Suppressor macrophage (primary cell): Measurements from ENCODE around the gene PPP2R5A.
A peak's percentile ranks its signal among the peaks of the same experiment; 100 is the strongest.
"Not testable (repeated sequence)": the region's sequence is repeated elsewhere in the genome, so short reads cannot be mapped to it uniquely, and the experiment has no call there.

ENCODE experiments used
- DNase-seq, 4 experiments: peaks; one replicate each; pipeline ENCODE4 v3.0.0-alpha.2; 2020 to 2022

Gene PPP2R5A

GRCh38 chr1:212359794-212360479, 74.7 kb downstream of the PPP2R5A start:
- no peak for DNase-seq

DNA sequence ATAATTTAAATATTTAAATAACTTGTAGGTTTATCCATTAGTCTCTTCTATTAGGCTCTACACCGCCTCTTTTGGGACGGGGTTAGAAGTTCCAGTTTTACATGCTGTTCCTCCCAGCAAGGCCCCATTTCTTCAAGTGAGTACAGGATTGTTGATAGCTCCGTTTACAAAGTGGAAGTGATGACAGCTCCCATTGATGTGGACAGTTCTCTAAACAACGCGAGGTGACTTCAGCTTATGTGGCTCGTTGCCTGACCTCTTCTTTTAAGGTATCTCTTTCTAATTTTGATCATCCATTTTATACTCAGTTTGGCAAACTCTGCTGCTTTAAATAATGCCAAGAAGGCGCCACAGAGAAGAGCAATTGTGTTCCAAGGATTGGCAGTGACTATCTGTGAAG, 79.8 kb downstream of the PPP2R5A start:
- DNase-seq, result no peak

- no peak for DNase-seq
Observed at GRCh38 chr1:212366901-212367300, 81.7 kb downstream of the PPP2R5A start.

DNA sequence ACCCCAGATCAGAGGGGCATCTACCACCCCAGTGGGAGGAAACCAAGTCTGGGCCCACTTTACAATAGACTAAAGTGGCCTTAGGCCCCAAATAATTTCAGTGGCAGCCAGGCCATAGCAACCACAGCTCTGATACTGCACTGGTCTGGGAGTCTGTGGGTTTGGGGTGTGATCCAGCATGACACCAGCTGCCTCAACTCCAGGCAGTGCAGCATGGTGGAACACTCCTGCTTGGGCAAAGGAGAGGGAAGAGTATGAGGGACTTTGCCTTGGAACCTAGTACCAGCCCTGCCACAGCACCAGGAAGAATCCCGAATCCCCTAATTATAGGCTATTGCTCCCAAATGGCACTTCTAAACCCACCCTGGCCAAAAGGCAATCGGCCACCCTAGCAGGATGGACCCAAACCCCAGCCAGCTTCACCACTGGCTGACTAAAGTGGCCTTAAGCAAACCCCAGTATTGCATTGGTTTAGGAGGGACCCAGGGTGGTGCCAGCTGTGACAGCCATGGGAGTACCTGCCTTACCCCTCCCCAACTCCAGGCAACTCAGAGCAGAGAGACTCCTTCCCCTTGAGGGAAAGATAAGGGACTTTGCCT, 82.4 kb downstream of the PPP2R5A start:
- DNase-seq, result no peak

GRCh38 chr1:212368073-212368484, 82.9 kb downstream of the PPP2R5A start:
- DNase-seq, result peak; percentile 64 to 80 (median 73)

DNA sequence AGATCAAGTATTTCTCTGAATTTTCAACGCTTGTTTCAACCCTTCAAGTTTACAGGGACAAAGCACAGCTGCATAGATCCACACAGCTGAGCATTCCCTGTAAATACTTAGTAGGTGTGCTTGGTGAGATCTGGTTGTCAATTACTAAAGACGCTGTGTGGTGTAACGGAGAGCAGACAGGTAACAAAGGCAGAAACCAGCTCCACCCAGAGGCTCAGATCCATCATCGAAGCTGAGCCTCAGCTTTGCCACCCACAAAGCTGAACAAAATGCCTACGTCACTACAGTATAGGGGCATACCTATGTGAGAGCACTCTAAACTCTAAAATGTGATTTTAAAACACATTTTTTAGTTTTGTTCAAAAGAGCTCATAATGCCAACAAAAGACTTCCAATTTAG, 90.8 kb downstream of the PPP2R5A start:
- DNase-seq, result no peak

DNA sequence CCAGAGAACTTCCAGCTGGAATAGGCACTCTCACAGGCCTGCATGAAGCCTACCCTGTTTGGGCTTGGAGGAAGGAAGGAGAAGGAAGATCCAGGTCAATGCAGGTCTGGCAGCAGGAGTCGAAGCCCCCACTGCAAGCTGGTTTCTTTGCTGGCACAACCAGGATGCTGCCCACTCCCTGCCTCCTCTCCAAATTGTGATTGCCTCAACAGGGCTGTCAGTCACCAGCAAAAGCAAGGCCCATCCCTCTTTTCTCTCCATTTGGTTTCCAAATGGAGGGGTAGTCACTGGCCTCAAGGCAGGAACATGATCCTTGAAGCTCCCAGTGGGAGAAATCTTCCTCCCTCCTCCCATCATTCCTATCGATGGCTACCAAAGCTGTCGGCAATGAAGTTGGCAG, 92.4 kb downstream of the PPP2R5A start:
- DNase-seq, result no peak

- DNase-seq, result no peak
Observed at GRCh38 chr1:212379366-212379765, 94.2 kb downstream of the PPP2R5A start.

DNA sequence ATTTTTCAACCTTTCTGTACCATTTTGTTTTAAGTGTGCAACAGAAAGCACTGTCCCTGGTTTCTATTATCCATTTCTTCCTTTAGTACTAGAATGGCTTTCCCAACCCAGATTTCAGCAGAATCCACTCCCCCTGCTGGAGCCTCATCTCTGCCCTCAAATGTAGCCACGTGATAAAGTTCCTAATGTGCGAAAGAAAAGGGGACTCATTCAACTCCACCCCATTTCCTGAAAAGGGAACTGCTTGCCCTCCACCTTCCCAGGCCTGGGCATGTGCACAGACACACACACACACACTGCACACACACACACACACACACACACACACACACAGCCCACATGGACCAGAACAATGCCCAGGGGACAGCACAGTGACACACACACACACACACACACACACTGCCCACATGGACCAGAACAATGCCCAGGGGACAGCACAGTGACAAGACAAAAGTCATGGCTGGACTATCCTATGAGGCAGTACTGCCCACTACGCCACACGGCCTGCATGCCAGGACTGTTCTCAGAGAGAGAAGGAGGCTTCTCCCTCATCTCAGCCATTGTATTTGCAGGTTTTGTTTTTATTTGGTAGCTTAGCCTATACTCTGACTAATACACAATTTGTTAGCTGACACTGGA, 96.3 kb downstream of the PPP2R5A start:
- DNase-seq, result peak; percentile 18 to 72 (median 62)

- no peak for DNase-seq
Observed at GRCh38 chr1:212386029-212386428, 100.8 kb downstream of the PPP2R5A start.

- DNase-seq, result no peak
Observed at GRCh38 chr1:212388985-212389716, 103.9 kb downstream of the PPP2R5A start.

GRCh38 chr1:212395678-212396437, 110.6 kb downstream of the PPP2R5A start:
- not testable (repeated sequence) for DNase-seq

GRCh38 chr1:212396638-212397037, 111.4 kb downstream of the PPP2R5A start:
- no peak for DNase-seq

DNA sequence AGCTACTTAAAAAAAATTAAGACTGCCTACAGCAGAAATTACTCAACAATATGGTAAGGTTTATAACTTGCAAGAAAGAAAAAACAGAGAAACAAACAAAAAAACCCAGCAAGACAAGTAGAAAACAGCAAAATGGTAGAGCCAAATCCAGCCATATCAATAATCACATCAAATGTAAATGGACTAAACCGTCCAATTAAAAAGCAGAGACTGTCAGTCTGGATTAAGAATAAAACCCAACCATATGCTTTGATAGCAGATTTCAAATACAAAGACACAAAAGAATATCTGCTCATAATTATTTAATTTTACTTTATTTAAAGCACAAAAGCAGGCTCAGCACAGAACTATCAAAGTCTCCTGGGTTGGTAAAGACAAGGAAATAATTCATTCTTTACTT, 112.0 kb downstream of the PPP2R5A start:
- DNase-seq, result no peak

DNA sequence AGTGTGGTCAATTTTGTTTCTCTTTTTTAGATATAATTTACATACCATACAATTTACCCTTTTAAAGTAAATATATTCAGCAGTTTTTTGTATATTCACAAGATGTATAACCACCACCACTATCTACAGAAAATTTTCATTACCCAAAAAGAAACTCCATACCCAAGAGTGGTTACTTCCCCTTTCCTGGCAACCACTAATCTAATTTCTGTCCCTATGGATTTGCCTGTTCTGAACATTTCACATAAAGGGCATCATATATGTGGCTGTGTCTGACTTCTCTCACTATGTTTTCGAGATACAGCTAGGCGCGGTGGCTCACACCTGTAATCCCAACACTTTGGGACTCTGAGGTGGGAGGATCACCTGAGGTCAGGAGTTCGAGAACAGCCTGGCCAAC, 115.8 kb downstream of the PPP2R5A start:
- DNase-seq, result peak in 2 of 4 experiments; percentile 9 to 22

DNA sequence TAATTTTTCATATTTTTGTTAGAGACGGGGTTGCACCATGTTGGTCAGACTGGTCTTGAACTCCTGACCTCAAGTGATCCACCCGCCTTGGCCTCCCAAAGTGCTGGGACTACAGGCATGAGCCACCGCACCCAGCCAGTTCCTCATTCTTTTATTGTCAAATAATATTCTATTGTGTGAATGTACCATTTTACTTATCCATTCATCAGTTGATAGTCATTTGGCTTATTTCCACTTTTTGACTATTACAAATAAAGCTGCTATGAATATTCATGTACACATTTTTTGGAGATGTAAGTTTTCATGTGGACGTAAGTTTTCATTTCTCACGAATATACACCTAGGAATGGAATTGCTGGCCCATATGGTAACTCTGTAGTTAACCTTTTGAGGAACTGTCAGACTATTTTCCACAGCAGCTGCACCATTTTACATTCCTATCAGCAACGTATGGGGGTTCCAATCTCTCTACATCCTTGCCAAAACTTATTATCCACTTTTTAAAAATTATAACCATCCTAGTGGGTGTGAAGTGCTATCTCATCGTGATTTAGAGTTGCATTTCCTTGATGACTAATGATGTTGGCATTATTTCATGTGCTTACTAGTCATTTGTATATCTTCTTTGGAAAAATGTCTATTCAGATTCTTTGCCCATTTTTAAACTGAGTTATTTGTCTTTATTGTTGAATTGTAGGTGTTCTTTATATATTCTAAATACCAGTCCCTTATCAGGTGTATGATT, 116.8 kb downstream of the PPP2R5A start:
- peak in 3 of 4 experiments; percentile 22 to 70 (median 59) for DNase-seq

- DNase-seq, result peak in 1 of 4 experiments; percentile 11
Observed at GRCh38 chr1:212402666-212403321, 117.6 kb downstream of the PPP2R5A start.

DNA sequence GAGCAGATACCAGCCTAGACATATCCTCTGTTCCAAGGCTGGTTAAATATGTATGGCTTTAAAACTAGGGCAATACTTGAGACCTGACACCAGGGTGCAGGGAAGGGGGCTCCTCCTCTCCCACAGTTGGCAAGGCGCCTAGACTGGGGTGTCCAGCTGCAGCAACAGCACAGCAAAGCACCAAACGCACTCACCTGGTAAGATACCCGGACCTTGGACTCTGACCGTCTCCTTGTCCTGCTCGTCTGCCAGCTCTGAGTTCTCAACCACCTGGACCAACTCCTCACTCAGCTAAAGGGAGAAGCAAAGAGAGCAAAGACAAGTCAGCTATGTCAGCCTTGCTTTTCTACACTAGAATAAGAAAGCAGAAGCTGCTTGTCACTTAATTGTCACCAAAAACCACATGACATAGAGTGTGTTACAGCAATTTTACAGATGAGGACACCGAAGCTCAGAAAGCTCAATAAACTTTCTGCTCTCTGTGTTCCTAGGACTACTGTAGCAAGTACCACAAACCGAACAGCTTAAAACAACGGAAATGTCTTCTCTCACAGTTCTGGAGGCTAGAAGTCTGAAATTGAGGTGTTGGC, 125.1 kb downstream of the PPP2R5A start:
- DNase-seq, result peak; percentile 34 to 73 (median 55)
